NCI-H2227 (cell line): Measurements from ENCODE around the gene AFAP1.

ENCODE experiments used
- DNase-seq: peaks from one replicate; lab custom pipeline; 2025; ENCODE audit not compliant: unreplicated experiment; lab: John Stamatoyannopoulos, UW

The AFAP1 gene

GRCh38 chr4:7867191-7867590 lies 72.5 kb downstream of the AFAP1 start:
- DNase-seq = no peak

GRCh38 chr4:7865533-7865932 lies 74.1 kb downstream of the AFAP1 start:
- no peak for DNase-seq

- no peak for DNase-seq
Observed at GRCh38 chr4:7864685-7865084, 75.0 kb downstream of the AFAP1 start.

- DNase-seq = no peak
Observed at GRCh38 chr4:7863911-7864681, 75.6 kb downstream of the AFAP1 start.

GRCh38 chr4:7862561-7863192 lies 77.0 kb downstream of the AFAP1 start:
- no peak for DNase-seq

- DNase-seq = no peak
Observed at GRCh38 chr4:7861440-7861881, 78.2 kb downstream of the AFAP1 start.

GRCh38 chr4:7860600-7861163 lies 79.0 kb downstream of the AFAP1 start:
- DNase-seq = no peak

GRCh38 chr4:7859326-7859725 lies 80.3 kb downstream of the AFAP1 start:
- DNase-seq = no peak

GRCh38 chr4:7858498-7858897 lies 81.2 kb downstream of the AFAP1 start:
- no peak for DNase-seq

GRCh38 chr4:7857993-7858392 lies 81.7 kb downstream of the AFAP1 start:
- DNase-seq = no peak

GRCh38 chr4:7857238-7857701 lies 82.4 kb downstream of the AFAP1 start:
- DNase-seq = no peak

GRCh38 chr4:7855731-7856130 lies 83.9 kb downstream of the AFAP1 start:
- no peak for DNase-seq

GRCh38 chr4:7854697-7855370 lies 84.8 kb downstream of the AFAP1 start:
- DNase-seq = no peak

GRCh38 chr4:7854216-7854615 lies 85.4 kb downstream of the AFAP1 start:
- DNase-seq = no peak

GRCh38 chr4:7853271-7853670 lies 86.4 kb downstream of the AFAP1 start:
- no peak for DNase-seq

GRCh38 chr4:7852568-7853185 lies 87.0 kb downstream of the AFAP1 start:
- DNase-seq = no peak

GRCh38 chr4:7850489-7850888 lies 89.2 kb downstream of the AFAP1 start:
- DNase-seq = no peak

GRCh38 chr4:7847206-7847605 lies 92.5 kb downstream of the AFAP1 start:
- no peak for DNase-seq

GRCh38 chr4:7845493-7846128 lies 94.0 kb downstream of the AFAP1 start:
- no peak for DNase-seq

GRCh38 chr4:7844594-7844991 lies 95.1 kb downstream of the AFAP1 start:
- no peak for DNase-seq
